Activated T-cell treated with anti-CD3 and anti-CD28 coated beads, Interleukin-2, amount 50 U/mL, for 4 hours (primary cell): Measurements from ENCODE around the gene RACK1. TPM values are rescaled to one million over a fixed set of nuclear protein-coding genes. Genes with fewer than 3 reads are reported as not detected.

ENCODE experiments used
- ATAC-seq, 2 donors: fragments of 200-7000 bp; cut with Tn5 transposase; one replicate each; pipeline ENCODE4 v1.10.0; 2021
- DNase-seq: peaks from one replicate; pipeline ENCODE4 v3.0.0-alpha.2; 2020
- H3K27me3 Mint-ChIP-seq: one replicate; pipeline ENCODE4 v1.8.0; 2021; ENCODE audit warnings: low read depth, mixed read lengths
- H3K36me3 Mint-ChIP-seq: one replicate; pipeline ENCODE4 v1.8.0; 2022; ENCODE audit warnings: mixed read lengths; ENCODE audit not compliant: insufficient read depth
- H3K4me1 Mint-ChIP-seq: one replicate; pipeline ENCODE4 v1.8.0; 2021; ENCODE audit warnings: low read depth, mixed read lengths
- H3K4me3 Mint-ChIP-seq: one replicate; pipeline ENCODE4 v1.8.0; 2021; ENCODE audit warnings: mild to moderate bottlenecking, moderate library complexity, mixed read lengths
- H3K9me3 Mint-ChIP-seq: one replicate; pipeline ENCODE4 v1.8.0; 2021; ENCODE audit warnings: mixed read lengths
- total RNA-seq, 3 donors: library from RNA; stranded (reverse); gene quantifications; one replicate each; pipeline ENCODE4 v1.2.1, GENCODE V29; 2021

The RACK1 gene
- total RNA-seq, 3 donors from 2014 or later, result 2,938 to 3,145 (median 2,972) TPM

GRCh38 chr5:181205761-181206649, 37.7 kb downstream of the RACK1 start:
- Mint-ChIP-seq H3K36me3 (no peaks in the 10 kb centered on the region), H3K4me1 (peaks cover 28% of the 10 kb centered on the region), H3K4me3 (peak overlapping the region; percentile 89), H3K27me3 (peaks cover 21% of the 10 kb centered on the region), H3K9me3 (peaks cover 5% of the 10 kb centered on the region)
- DNase-seq, result no peak
- ATAC-seq, result no peak

GRCh38 chr5:181204826-181205760, 38.6 kb downstream of the RACK1 start, which contains the start of gene TRIM7:
TRIM7 (minus strand) TSS chr5:181205196; CDS start chr5:181205110, 86 bp downstream.
- DNase-seq (no peak), ATAC-seq (peak; percentile 6 to 13)
- H3K36me3 Mint-ChIP-seq, result no peaks in the 10 kb centered on the region
- H3K27me3 Mint-ChIP-seq, result peaks cover 21% of the 10 kb centered on the region
- peaks cover 28% of the 10 kb centered on the region for H3K4me1 Mint-ChIP-seq
- H3K4me3 Mint-ChIP-seq, result peak within 1 kb of the TSS; percentile 89
- peaks cover 5% of the 10 kb centered on the region for H3K9me3 Mint-ChIP-seq

GRCh38 chr5:181204113-181204825, 39.4 kb downstream of the RACK1 start:
- ATAC-seq, result peak in 1 of 2 donors; percentile 4
- Mint-ChIP-seq H3K4me3 (peak overlapping the region; percentile 83), H3K9me3 (peaks cover 5% of the 10 kb centered on the region), H3K36me3 (no peaks in the 10 kb centered on the region), H3K27me3 (peaks cover 21% of the 10 kb centered on the region), H3K4me1 (peaks cover 28% of the 10 kb centered on the region)
- DNase-seq, result no peak

- H3K27me3 Mint-ChIP-seq, result peaks cover 21% of the 10 kb centered on the region
- H3K4me3 Mint-ChIP-seq, result peak overlapping the region; percentile 83
- H3K9me3 Mint-ChIP-seq, result peaks cover 5% of the 10 kb centered on the region
- peaks cover 28% of the 10 kb centered on the region for H3K4me1 Mint-ChIP-seq
- H3K36me3 Mint-ChIP-seq, result no peaks in the 10 kb centered on the region
- peak in 1 of 2 donors; percentile 9 for ATAC-seq
- DNase-seq, result no peak
These were observed 40.0 kb downstream of the RACK1 start for GRCh38 chr5:181203777-181204112.

GRCh38 chr5:181203093-181203711, 40.5 kb downstream of the RACK1 start:
- H3K4me3 Mint-ChIP-seq, result peak overlapping the region; percentile 83
- no peak for ATAC-seq
- peaks cover 21% of the 10 kb centered on the region for H3K27me3 Mint-ChIP-seq

GRCh38 chr5:181200816-181201215, 42.9 kb downstream of the RACK1 start:
- DNase-seq (no peak), ATAC-seq (no peak)
- no peaks in the 10 kb centered on the region for H3K9me3 Mint-ChIP-seq
- peaks cover 7% of the 10 kb centered on the region for H3K4me1 Mint-ChIP-seq
- H3K4me3 Mint-ChIP-seq, result no peak overlapping the region
- no peaks in the 10 kb centered on the region for H3K36me3 Mint-ChIP-seq
- H3K27me3 Mint-ChIP-seq, result peaks cover 9% of the 10 kb centered on the region

More at GRCh38 chr5:181203093-181203711, 40.5 kb downstream of the RACK1 start:
- DNase-seq, result no peak
- H3K9me3 Mint-ChIP-seq, result peaks cover 3% of the 10 kb centered on the region
- H3K4me1 Mint-ChIP-seq, result peaks cover 28% of the 10 kb centered on the region
- H3K36me3 Mint-ChIP-seq, result no peaks in the 10 kb centered on the region

- no peak overlapping the region for H3K4me3 Mint-ChIP-seq
- H3K36me3 Mint-ChIP-seq, result no peaks in the 10 kb centered on the region
- no peak for DNase-seq
- H3K9me3 Mint-ChIP-seq, result no peaks in the 10 kb centered on the region
- peaks cover 5% of the 10 kb centered on the region for H3K27me3 Mint-ChIP-seq
- ATAC-seq, result no peak
- H3K4me1 Mint-ChIP-seq, result peaks cover 3% of the 10 kb centered on the region
These were observed 43.6 kb downstream of the RACK1 start for GRCh38 chr5:181199881-181200638.

GRCh38 chr5:181198905-181199519, 44.7 kb downstream of the RACK1 start:
- H3K9me3 Mint-ChIP-seq, result no peaks in the 10 kb centered on the region
- peaks cover 1% of the 10 kb centered on the region for H3K4me1 Mint-ChIP-seq
- no peaks in the 10 kb centered on the region for H3K36me3 Mint-ChIP-seq
- H3K27me3 Mint-ChIP-seq, result peaks cover 3% of the 10 kb centered on the region
- no peak overlapping the region for H3K4me3 Mint-ChIP-seq
- ATAC-seq, result no peak
- DNase-seq, result no peak

- ATAC-seq (no peak), DNase-seq (no peak)
- H3K36me3 Mint-ChIP-seq, result no peaks in the 10 kb centered on the region
- no peaks in the 10 kb centered on the region for H3K9me3 Mint-ChIP-seq
- no peaks in the 10 kb centered on the region for H3K27me3 Mint-ChIP-seq
- H3K4me3 Mint-ChIP-seq, result no peak overlapping the region
- no peaks in the 10 kb centered on the region for H3K4me1 Mint-ChIP-seq
These were observed 45.5 kb downstream of the RACK1 start for GRCh38 chr5:181198106-181198685.

- Mint-ChIP-seq H3K36me3 (no peaks in the 10 kb centered on the region), H3K9me3 (no peaks in the 10 kb centered on the region), H3K27me3 (no peaks in the 10 kb centered on the region), H3K4me3 (no peak overlapping the region), H3K4me1 (peaks cover 5% of the 10 kb centered on the region)
- ATAC-seq, result no peak
- DNase-seq, result no peak
These were observed 46.3 kb downstream of the RACK1 start for GRCh38 chr5:181197326-181197951.

GRCh38 chr5:181195249-181195761, 48.4 kb downstream of the RACK1 start:
- Mint-ChIP-seq H3K9me3 (no peaks in the 10 kb centered on the region), H3K36me3 (no peaks in the 10 kb centered on the region), H3K4me1 (peaks cover 13% of the 10 kb centered on the region), H3K27me3 (peaks cover 2% of the 10 kb centered on the region), H3K4me3 (no peak overlapping the region)
- no peak for ATAC-seq
- no peak for DNase-seq
